SK-N-SH (cell line): ENCODE results near the gene VN1R4. TPM values are rescaled to one million over a fixed set of nuclear protein-coding genes. Genes with fewer than 3 reads are reported as not detected.
"Not testable (repeated sequence)": the region's sequence is repeated elsewhere in the genome, so short reads cannot be mapped to it uniquely, and the experiment has no call there.

Experiments
- CTCF ChIA-PET: fragments of 300-600, 350-600 bp; formaldehyde crosslinking; extraction: SDS; loops from one replicate; lab custom pipeline; 2021; lab: Yijun Ruan, JAX
- POLR2A ChIA-PET: fragments of 350-600 bp; sonication (Branson Sonifier 250); formaldehyde crosslinking; extraction: SDS; loops from one replicate; lab custom pipeline; 2020; ENCODE audit warnings: antibody characterized with exemption, inconsistent platforms; lab: Yijun Ruan, JAX
- DNase-seq: peaks from one replicate; pipeline ENCODE4 v3.0.0; 2012
- H2AFZ ChIP-seq: fragments of 200-600 bp; sonication (generic); 2 replicates; pipeline ENCODE4 v1.8.1; 2016; ENCODE audit warnings: antibody characterized with exemption, mild to moderate bottlenecking, low read depth
- H3F3A ChIP-seq: fragments of 200-600 bp; sonication (generic); replicated peaks from 2 replicates; pipeline ENCODE3; 2016; ENCODE audit warnings: antibody characterized with exemption, mild to moderate bottlenecking; ENCODE audit not compliant: insufficient read depth
- H3K27ac ChIP-seq, 2 experiments: fragments of 200-500 bp in 1 of 2; fragments of 200-600 bp in 1 of 2; sonication (Bioruptor generic) in 1 of 2; sonication (generic), shearing (Covaris generic) in 1 of 2; 2 replicates each; pipeline versions ENCODE4 v1.5.1 to v1.6.1; 2014 to 2016; ENCODE audit warnings: low read depth in 2 of 2, inconsistent platforms in 1 of 2, low read length in 1 of 2, mild to moderate bottlenecking in 1 of 2, mixed read lengths in 1 of 2
- H3K27me3 ChIP-seq: fragments of 200-600 bp; sonication (generic), shearing (Covaris generic); 2 replicates; pipeline ENCODE4 v1.6.1; 2016; ENCODE audit warnings: mixed run types; ENCODE audit not compliant: insufficient read depth
- H3K36me3 ChIP-seq, 2 experiments: fragments of 200-500 bp in 1 of 2; fragments of 200-600 bp in 1 of 2; sonication (Bioruptor generic) in 1 of 2; sonication (generic) in 1 of 2; replicated peaks in 1 of 2; 2 replicates each; pipeline versions ENCODE3 to v1.5.1; 2014 to 2016; ENCODE audit warnings: low read length in 1 of 2, mild to moderate bottlenecking in 1 of 2; ENCODE audit not compliant: insufficient read depth in 2 of 2, control insufficient read depth in 1 of 2
- H3K4me1 ChIP-seq, 2 experiments: fragments of 200-500 bp in 1 of 2; fragments of 200-600 bp in 1 of 2; sonication (Bioruptor generic) in 1 of 2; sonication (generic), shearing (Covaris generic) in 1 of 2; 2 replicates each; pipeline versions ENCODE4 v1.5.1 to v1.6.1; 2014 to 2016; ENCODE audit warnings: low read depth in 1 of 2, low read length in 1 of 2, mixed run types in 1 of 2; ENCODE audit not compliant: insufficient read depth in 2 of 2, control insufficient read depth in 1 of 2
- H3K4me2 ChIP-seq: fragments of 200-600 bp; sonication (generic), shearing (Covaris generic); 2 replicates; pipeline ENCODE4 v1.6.1; 2017; ENCODE audit warnings: mixed run types
- H3K4me3 ChIP-seq, 2 experiments: fragments of 200-500 bp in 1 of 2; fragments of 200-600 bp in 1 of 2; sonication (Bioruptor generic) in 1 of 2; sonication (generic), shearing (Covaris generic) in 1 of 2; 2 replicates each; pipeline versions ENCODE4 v1.5.1 to v1.8.1; 2014 to 2016; ENCODE audit warnings: low read depth in 2 of 2, inconsistent platforms in 1 of 2, low read length in 1 of 2, mild to moderate bottlenecking in 1 of 2, mixed read lengths in 1 of 2, moderate library complexity in 1 of 2
- H3K79me2 ChIP-seq: fragments of 200-600 bp; sonication (generic); 2 replicates; pipeline ENCODE4 v1.8.1; 2017; ENCODE audit warnings: mild to moderate bottlenecking; ENCODE audit not compliant: insufficient read depth
- H3K9ac ChIP-seq: fragments of 200-600 bp; sonication (generic); 2 replicates; pipeline ENCODE4 v1.6.1; 2017; ENCODE audit warnings: mixed run types
- H3K9me2 ChIP-seq: fragments of 200-600 bp; sonication (generic); 2 replicates; pipeline ENCODE4 v1.6.1; 2017; ENCODE audit warnings: mixed run types
- H3K9me3 ChIP-seq: fragments of 200-600 bp; sonication (generic); 2 replicates; pipeline ENCODE4 v1.6.1; 2017; ENCODE audit warnings: mixed run types, mild to moderate bottlenecking, moderate library complexity
- H4K20me1 ChIP-seq: fragments of 200-600 bp; sonication (generic); 2 replicates; pipeline ENCODE4 v1.6.1; 2017; ENCODE audit warnings: mild to moderate bottlenecking, mixed run types; ENCODE audit not compliant: insufficient read depth
- ELF1 ChIP-seq: IDR thresholded peaks from 2 replicates; pipeline ENCODE4 v1.4.0; 2012
- FOXJ3 ChIP-seq: sonication (generic); formaldehyde crosslinking; IDR thresholded peaks from 2 replicates; pipeline ENCODE4 v1.5.1; 2020; ENCODE audit warnings: mild to moderate bottlenecking, missing genetic modification reagents
- FOXM1 ChIP-seq: IDR thresholded peaks from 2 replicates; pipeline ENCODE4 v1.4.0; 2012; ENCODE audit warnings: low read depth, mild to moderate bottlenecking
- GABPA ChIP-seq: IDR thresholded peaks from 2 replicates; pipeline ENCODE4 v1.4.0; 2012; ENCODE audit warnings: low read depth, mild to moderate bottlenecking
- IRF3 ChIP-seq: fragments of 150-350 bp; IDR thresholded peaks from 2 replicates; pipeline ENCODE4 v1.6.1; 2016; ENCODE audit warnings: mild to moderate bottlenecking, low read depth, low read length
- MAX ChIP-seq: IDR thresholded peaks from 2 replicates; pipeline ENCODE4 v1.4.0; 2012; ENCODE audit warnings: low read depth
- MEF2A ChIP-seq: IDR thresholded peaks from 2 replicates; pipeline ENCODE4 v1.4.0; 2012; ENCODE audit warnings: low read depth, borderline replicate concordance
- MXI1 ChIP-seq: IDR thresholded peaks from 2 replicates; pipeline ENCODE4 v1.6.1; 2012; ENCODE audit warnings: mild to moderate bottlenecking, low read depth, low read length, improper control_type of control experiment
- PBX3 ChIP-seq: IDR thresholded peaks from 2 replicates; pipeline ENCODE4; 2012
- POLR2AphosphoS5 ChIP-seq: IDR thresholded peaks from 2 replicates; pipeline ENCODE4 v1.6.1; 2012; ENCODE audit warnings: low read depth, low read length
- RAD21 ChIP-seq: IDR thresholded peaks from 2 replicates; pipeline ENCODE4 v1.6.1; 2012; ENCODE audit warnings: mild to moderate bottlenecking, low read length
- RCOR1 ChIP-seq: fragments of 150-350 bp; IDR thresholded peaks from 2 replicates; pipeline ENCODE4 v1.6.1; 2017; ENCODE audit warnings: antibody characterized with exemption, low read length
- REST ChIP-seq: IDR thresholded peaks from 2 replicates; pipeline ENCODE4 v1.6.1; 2012; ENCODE audit warnings: mild to moderate bottlenecking, low read depth, low read length, moderate library complexity
- RFX5 ChIP-seq: IDR thresholded peaks from 2 replicates; pipeline ENCODE4 v1.6.1; 2012; ENCODE audit warnings: mild to moderate bottlenecking, improper control_type of control experiment, low read length
- RXRA ChIP-seq: IDR thresholded peaks from 2 replicates; pipeline ENCODE4 v1.4.0; 2012; ENCODE audit warnings: low read depth, mild to moderate bottlenecking, borderline replicate concordance
- TCF12 ChIP-seq: IDR thresholded peaks from 2 replicates; pipeline ENCODE4 v1.4.0; 2012
- YY1 ChIP-seq: IDR thresholded peaks from 2 replicates; pipeline ENCODE4 v1.4.0; 2012; ENCODE audit warnings: low read depth, mild to moderate bottlenecking
- ZBTB33 ChIP-seq: IDR thresholded peaks from 2 replicates; pipeline ENCODE4 v1.4.0; 2012; ENCODE audit warnings: low read depth, borderline replicate concordance
- WGBS: methylation state at CpG from one replicate; pipeline ENCODE4 v1.1.6; 2017; ENCODE audit warnings: low lambda C conversion rate; 5-methylcytosine and 5-hydroxymethylcytosine counted together
- polyA plus RNA-seq, 3 experiments: library from polyadenylated mRNA; depleted of rRNA; stranded (reverse); fragments of >200 nt; gene quantifications; 2 replicates each; pipeline ENCODE4 v1.2.3, GENCODE V29; 2012

Gene VN1R4
- polyA plus RNA-seq, 1 of the 3 experiments (the other 2 are of a cell fraction), result not detected

- no CpG with 5 or more reads among the region's 8 CpGs for WGBS
- POLR2A ChIA-PET, result not testable (repeated sequence)
These were observed 33.8 kb upstream of the VN1R4 start for GRCh38 chr19:53301341-53301740.

GRCh38 chr19:53294786-53295441, 27.4 kb upstream of the VN1R4 start:
- H3K4me3 ChIP-seq, result no peak overlapping the region
- H3K4me2 ChIP-seq, result no peak overlapping the region
- no peaks in the 10 kb centered on the region for H4K20me1 ChIP-seq
- H2AFZ ChIP-seq, result no peak overlapping the region
- CTCF ChIA-PET, result interaction anchor here (0.9 kb wide), 1 partner anchor 13 kb away, joined by 3 read pairs; no protein-coding TSS in a partner anchor
- no peaks in the 10 kb centered on the region for H3F3A ChIP-seq
- DNase-seq, result no peak
- POLR2A ChIA-PET, result interaction anchor here (0.6 kb wide), 1 partner anchor 38 kb away, joined by 3 read pairs; the partner anchor contains the start of gene ZNF845
- peaks cover 9% of the 10 kb centered on the region; the same call in 1 of the 2 replicates for H3K9me3 ChIP-seq
- H3K9me2 ChIP-seq, result no peaks in the 10 kb centered on the region
- no peak for TF ChIP-seq ELF1
- TF ChIP-seq GABPA, result no peak
- TF ChIP-seq POLR2AphosphoS5, result no peak
- no peak for TF ChIP-seq MAX
- no peak for TF ChIP-seq FOXJ3 (CRISPR knock-in tag)
- no peak for TF ChIP-seq ZBTB33
- no peak for TF ChIP-seq YY1
- no peak for TF ChIP-seq IRF3
- TF ChIP-seq RAD21, result no peak
- TF ChIP-seq RFX5, result no peak
- TF ChIP-seq MEF2A, result no peak
- TF ChIP-seq REST, result no peak
- no peak for TF ChIP-seq RXRA
- no peak for TF ChIP-seq RCOR1
- no peak for TF ChIP-seq FOXM1
- TF ChIP-seq PBX3, result no peak
- no peak for TF ChIP-seq MXI1
- no peak for TF ChIP-seq TCF12
- TF ChIP-seq, all 33 proteins: peak for 0
- no peaks in the 10 kb centered on the region for H3K27me3 ChIP-seq
- no peaks in the 10 kb centered on the region for H3K79me2 ChIP-seq
- no peak overlapping the region for H3K9ac ChIP-seq
- no peak overlapping the region for H3K27ac ChIP-seq
- 4% methylated on average over 7 of the region's 7 CpGs for WGBS
- H3K4me1 ChIP-seq, result no peaks in the 10 kb centered on the region
- H3K36me3 ChIP-seq, result no peaks in the 10 kb centered on the region

More at GRCh38 chr19:53301341-53301740, 33.8 kb upstream of the VN1R4 start:
- H3K4me3 ChIP-seq, H3K4me2 ChIP-seq, CTCF ChIA-PET, H3K27ac ChIP-seq, DNase-seq, H4K20me1 ChIP-seq, H3K36me3 ChIP-seq, H3F3A ChIP-seq, H3K79me2 ChIP-seq, H3K9me2 ChIP-seq, H3K9ac ChIP-seq, H3K4me1 ChIP-seq, H3K9me3 ChIP-seq, H3K27me3 ChIP-seq, H2AFZ ChIP-seq: not testable (repeated sequence)
